ENCODE measurements around the gene CTAG1A. TPM values are rescaled to one million over a fixed set of nuclear protein-coding genes. Genes with fewer than 3 reads are reported as not detected.
A peak's percentile ranks its signal among the peaks of the same experiment; 100 is the strongest.
"Not testable (repeated sequence)": the region's sequence is repeated elsewhere in the genome, so short reads cannot be mapped to it uniquely, and the experiment has no call there.

CTAG1A gene
- total RNA-seq: not detected in 2 replicates

DNA sequence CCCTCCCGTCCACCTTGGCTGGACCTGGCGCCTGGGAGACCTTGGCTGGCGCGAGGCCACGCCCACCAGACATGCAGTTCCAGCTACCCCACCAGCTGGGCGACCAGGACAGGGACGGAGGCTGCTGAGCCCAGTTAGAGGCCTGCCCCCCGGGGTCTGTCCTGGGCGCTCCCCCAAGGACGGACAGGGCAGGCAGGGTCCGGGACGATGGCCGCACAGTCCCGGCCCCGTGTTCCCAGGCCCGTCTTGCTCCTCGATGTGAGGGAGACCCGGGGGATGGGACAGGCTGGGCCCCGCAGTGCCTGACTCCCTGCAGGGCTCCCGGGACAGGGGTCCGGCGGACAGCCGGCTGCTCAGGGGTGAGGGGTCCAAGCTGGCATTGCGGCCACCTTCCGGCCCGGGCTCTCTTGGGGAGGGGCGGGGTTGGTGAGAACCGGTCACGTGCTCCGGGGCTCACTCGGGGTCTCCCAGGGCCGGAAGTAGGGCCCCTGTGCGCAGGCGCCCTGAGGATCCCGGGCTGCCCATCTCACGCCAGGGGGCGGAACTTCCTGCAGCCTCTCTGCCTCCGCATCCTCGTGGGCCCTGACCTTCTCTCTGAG, at the start of gene CTAG1A:
CTAG1A (plus strand) TSS at position 549 of the 599 bp plus-strand sequence. CDS start 74 bp downstream, outside the sequence.
- H3K27ac Mint-ChIP-seq; H3K36me3 Mint-ChIP-seq (ENCODE audit: low read depth); H3K27me3 Mint-ChIP-seq (ENCODE audit: low read depth); DNase-seq (ENCODE audit: low spot score); H3K4me1 Mint-ChIP-seq (ENCODE audit: low read depth); H3K4me3 Mint-ChIP-seq (ENCODE audit: low read depth); H3K9me3 Mint-ChIP-seq; intact Hi-C loops (cut with micrococcal nuclease): not testable (repeated sequence)

DNA sequence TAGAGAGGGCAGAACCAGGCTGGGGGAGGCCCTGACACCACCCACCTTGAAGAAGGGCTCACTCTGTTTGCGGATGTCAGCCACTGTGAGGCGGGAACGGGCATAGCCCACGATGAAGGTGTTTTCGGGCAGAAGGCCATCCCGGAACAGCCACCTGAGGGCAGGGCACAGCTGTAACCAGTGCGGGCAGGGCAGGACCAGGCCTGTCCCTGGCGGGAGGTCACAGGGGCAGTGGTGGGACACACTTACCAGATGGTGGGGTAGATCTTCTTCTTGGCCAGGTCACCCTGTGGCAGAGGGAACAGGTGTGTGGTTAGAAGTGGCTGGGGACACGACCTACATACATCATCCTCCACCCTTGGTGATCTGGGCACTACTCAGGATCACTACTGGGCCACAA, 49.0 kb upstream of the CTAG1A start:
- H3K27ac Mint-ChIP-seq: no peak overlapping the region
- no peak overlapping the region for H3K4me3 Mint-ChIP-seq (ENCODE audit: low read depth)
- no peaks in the 10 kb centered on the region for H3K9me3 Mint-ChIP-seq
- peaks cover 18% of the 10 kb centered on the region for H3K36me3 Mint-ChIP-seq (ENCODE audit: low read depth)
- intact Hi-C loops (cut with micrococcal nuclease): no loop called here
- no peak for DNase-seq (ENCODE audit: low spot score)
- H3K27me3 Mint-ChIP-seq (ENCODE audit: low read depth): no peaks in the 10 kb centered on the region
- peaks cover 6% of the 10 kb centered on the region for H3K4me1 Mint-ChIP-seq (ENCODE audit: low read depth)

DNA sequence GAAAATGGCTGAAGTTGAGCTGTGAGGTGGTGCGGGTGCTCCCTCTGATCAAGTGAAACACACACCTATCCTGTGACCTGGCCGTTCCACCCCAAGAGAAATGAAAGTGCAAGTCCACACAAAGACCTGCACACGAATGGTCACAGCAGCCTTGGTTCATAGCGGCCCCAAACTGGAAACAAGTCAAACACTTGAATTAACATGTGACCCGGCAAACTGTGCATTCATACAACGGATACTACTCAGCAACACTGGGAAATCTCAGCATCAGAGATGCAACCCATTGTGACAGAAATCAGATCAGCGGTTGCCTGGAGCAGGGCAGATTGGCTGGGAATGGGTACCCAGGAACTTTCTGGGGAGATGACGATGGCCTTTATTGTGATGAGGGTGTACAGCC, 45.9 kb upstream of the CTAG1A start:
- no peaks in the 10 kb centered on the region for H3K27me3 Mint-ChIP-seq (ENCODE audit: low read depth)
- no peaks in the 10 kb centered on the region for H3K9me3 Mint-ChIP-seq

DNA sequence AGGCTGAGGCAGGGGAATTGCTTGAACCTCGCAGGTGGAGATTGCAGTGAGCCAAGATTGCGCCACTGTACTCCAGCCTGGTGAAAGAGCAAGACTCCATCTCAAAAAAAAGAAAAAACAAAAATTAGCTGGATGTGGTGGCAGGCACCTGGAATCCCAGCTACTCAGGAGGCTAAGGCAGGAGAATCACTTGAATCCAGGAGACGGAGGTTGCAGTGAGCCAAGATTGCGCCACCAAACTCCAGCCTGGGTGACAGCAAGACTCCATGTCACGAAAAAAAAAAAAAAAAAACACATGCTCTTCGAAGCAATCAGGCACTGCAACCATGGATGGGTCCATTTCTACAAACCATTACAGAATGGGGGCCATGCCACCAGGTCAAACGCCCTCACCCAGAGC, 44.6 kb upstream of the CTAG1A start:
- peaks cover 16% of the 10 kb centered on the region for H3K36me3 Mint-ChIP-seq (ENCODE audit: low read depth)

More for the DNA sequence above, 45.9 kb upstream of the CTAG1A start:
- H3K36me3 Mint-ChIP-seq (ENCODE audit: low read depth): peaks cover 16% of the 10 kb centered on the region
- intact Hi-C loops (cut with micrococcal nuclease): no loop called here
- no peak overlapping the region for H3K27ac Mint-ChIP-seq
- DNase-seq (ENCODE audit: low spot score): no peak
- H3K4me3 Mint-ChIP-seq (ENCODE audit: low read depth): no peak overlapping the region
- peaks cover 16% of the 10 kb centered on the region for H3K4me1 Mint-ChIP-seq (ENCODE audit: low read depth)

GRCh38 chrX:154540897-154541535, 43.9 kb upstream of the CTAG1A start:
- Mint-ChIP-seq H3K9me3 (no peaks in the 10 kb centered on the region), H3K4me3 (ENCODE audit: low read depth) (no peak overlapping the region), H3K4me1 (ENCODE audit: low read depth) (peaks cover 18% of the 10 kb centered on the region), H3K27ac (peak overlapping the region; percentile 84), H3K27me3 (ENCODE audit: low read depth) (no peaks in the 10 kb centered on the region), H3K36me3 (ENCODE audit: low read depth) (peaks cover 21% of the 10 kb centered on the region)
- intact Hi-C loops (cut with micrococcal nuclease): no loop called here
- DNase-seq (ENCODE audit: low spot score): no peak

More for the DNA sequence above, 44.6 kb upstream of the CTAG1A start:
- H3K4me1 Mint-ChIP-seq (ENCODE audit: low read depth): peaks cover 18% of the 10 kb centered on the region
- H3K9me3 Mint-ChIP-seq; intact Hi-C loops (cut with micrococcal nuclease); H3K4me3 Mint-ChIP-seq (ENCODE audit: low read depth); H3K27me3 Mint-ChIP-seq (ENCODE audit: low read depth); DNase-seq (ENCODE audit: low spot score); H3K27ac Mint-ChIP-seq: not testable (repeated sequence)

DNA sequence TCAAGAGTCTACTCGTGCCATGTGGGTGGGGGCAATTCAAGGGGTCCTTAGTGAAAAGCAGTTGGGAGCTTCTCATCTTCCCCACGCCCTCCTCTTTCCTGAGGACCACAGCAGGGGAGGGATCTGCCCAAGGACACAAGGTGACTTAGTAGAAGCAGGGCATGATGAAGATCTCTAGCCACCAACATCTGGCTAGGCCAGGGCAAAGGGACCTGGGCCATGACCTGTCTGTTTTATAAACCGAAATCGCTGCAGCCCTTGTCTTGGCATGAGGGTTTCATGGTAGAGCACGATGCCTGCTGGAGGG, 43.4 kb upstream of the CTAG1A start:
- Mint-ChIP-seq H3K4me3 (ENCODE audit: low read depth) (no peak overlapping the region), H3K27ac (peak overlapping the region; percentile 84), H3K36me3 (ENCODE audit: low read depth) (peaks cover 22% of the 10 kb centered on the region)

DNA sequence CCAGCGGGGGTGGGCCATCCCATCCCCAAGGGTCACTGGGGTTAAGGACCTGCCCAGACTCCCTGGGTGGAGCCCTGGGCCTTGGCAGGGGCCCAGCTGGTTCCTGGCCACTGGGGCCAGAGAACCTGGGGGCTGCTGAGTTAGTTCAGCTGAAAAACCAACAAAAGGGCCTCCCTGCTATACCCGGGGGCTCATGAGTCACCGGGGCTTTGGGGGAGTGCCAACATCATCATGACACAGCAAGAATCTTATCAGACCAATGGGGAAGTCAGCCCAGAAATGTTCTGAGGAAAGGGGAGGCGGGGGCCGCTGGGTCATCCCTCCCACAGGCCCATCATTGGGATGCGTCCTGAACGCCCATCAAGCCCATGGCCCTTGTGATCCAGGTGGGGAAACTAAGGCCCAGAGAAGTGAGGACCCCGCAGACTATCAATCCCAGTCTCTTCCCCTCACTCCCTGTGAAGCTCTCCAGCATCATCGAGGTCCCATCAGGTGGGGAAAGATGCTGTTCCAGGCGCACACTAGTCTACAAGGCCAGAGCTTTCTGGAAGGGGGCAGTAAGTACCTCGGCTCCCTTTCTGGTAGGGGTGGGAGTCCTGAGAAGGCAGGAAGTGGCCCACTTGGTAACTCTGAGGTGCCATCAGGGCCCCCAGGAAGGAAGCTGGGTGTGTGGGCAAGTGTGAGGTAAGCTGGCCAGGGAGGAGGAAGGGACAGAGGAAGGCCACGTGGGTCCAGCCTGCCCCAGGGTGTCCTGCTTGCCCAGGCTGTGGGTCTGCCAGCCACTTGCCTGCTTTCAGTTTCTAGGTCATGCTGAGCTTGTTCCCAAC, 42.8 kb upstream of the CTAG1A start:
- DNase-seq (ENCODE audit: low spot score): no peak
- intact Hi-C loops (cut with micrococcal nuclease): no loop called here
- Mint-ChIP-seq H3K4me3 (ENCODE audit: low read depth) (peak overlapping the region; percentile 70), H3K27ac (peak overlapping the region; percentile 84), H3K4me1 (ENCODE audit: low read depth) (peaks cover 20% of the 10 kb centered on the region), H3K36me3 (ENCODE audit: low read depth) (peaks cover 22% of the 10 kb centered on the region), H3K9me3 (no peaks in the 10 kb centered on the region), H3K27me3 (ENCODE audit: low read depth) (no peaks in the 10 kb centered on the region)

More for the DNA sequence above, 43.4 kb upstream of the CTAG1A start:
- Mint-ChIP-seq H3K4me1 (ENCODE audit: low read depth) (peaks cover 20% of the 10 kb centered on the region), H3K9me3 (no peaks in the 10 kb centered on the region), H3K27me3 (ENCODE audit: low read depth) (no peaks in the 10 kb centered on the region)
- intact Hi-C loops (cut with micrococcal nuclease): no loop called here
- no peak for DNase-seq (ENCODE audit: low spot score)

DNA sequence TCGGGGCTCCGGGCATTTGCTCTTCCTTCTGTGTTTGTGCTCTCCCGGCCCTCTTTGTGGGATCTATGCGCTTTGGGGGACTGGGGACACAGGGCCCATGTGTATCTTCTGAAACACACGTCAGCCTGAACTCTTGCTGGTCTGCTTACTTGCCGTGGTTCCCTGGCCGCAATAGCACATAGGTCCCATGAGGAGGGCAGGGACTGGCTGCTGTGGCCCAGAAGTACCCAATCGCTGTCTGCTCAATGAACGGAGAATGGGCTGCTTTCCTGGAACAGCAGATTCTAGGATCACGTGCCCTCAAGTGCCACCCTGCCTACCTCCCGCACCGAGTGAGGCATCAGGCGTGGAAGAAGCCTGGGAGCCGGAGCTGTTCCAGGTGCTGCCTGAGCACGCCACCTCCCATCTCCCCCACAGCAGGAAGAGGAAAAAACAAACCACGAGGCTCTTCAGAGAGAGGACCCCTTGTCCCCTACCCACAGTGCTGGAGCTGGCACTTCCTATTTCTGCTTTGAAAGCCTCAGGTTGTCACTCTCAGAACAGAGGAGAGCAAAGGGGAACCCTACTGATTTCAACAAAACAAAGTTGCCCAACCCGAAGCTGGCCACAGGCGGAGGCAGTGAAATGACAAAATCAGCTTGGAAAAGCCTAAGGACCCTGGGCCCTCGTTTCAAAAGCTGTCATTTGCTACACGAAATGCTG, 42.1 kb upstream of the CTAG1A start:
- peaks cover 23% of the 10 kb centered on the region for H3K36me3 Mint-ChIP-seq (ENCODE audit: low read depth)
- intact Hi-C loops (cut with micrococcal nuclease): no loop called here
- no peaks in the 10 kb centered on the region for H3K9me3 Mint-ChIP-seq
- DNase-seq (ENCODE audit: low spot score): no peak
- H3K4me3 Mint-ChIP-seq (ENCODE audit: low read depth): peak overlapping the region; percentile 70
- H3K27me3 Mint-ChIP-seq (ENCODE audit: low read depth): no peaks in the 10 kb centered on the region
- H3K27ac Mint-ChIP-seq: peak overlapping the region; percentile 84
- H3K4me1 Mint-ChIP-seq (ENCODE audit: low read depth): peaks cover 18% of the 10 kb centered on the region

- H3K4me1 Mint-ChIP-seq (ENCODE audit: low read depth): peaks cover 27% of the 10 kb centered on the region
- no peaks in the 10 kb centered on the region for H3K9me3 Mint-ChIP-seq
- DNase-seq (ENCODE audit: low spot score): no peak
Measured at GRCh38 chrX:154545673-154546274, 39.2 kb upstream of the CTAG1A start.

GRCh38 chrX:154546354-154547244, 38.3 kb upstream of the CTAG1A start, which contains the start of gene G6PD:
G6PD (minus strand) TSS chrX:154546846; CDS start chrX:154546155, 691 bp downstream.
- peak within 1 kb of the TSS; percentile 95 for H3K27ac Mint-ChIP-seq
- intact Hi-C loops (cut with micrococcal nuclease): no loop called here
- H3K9me3 Mint-ChIP-seq: no peaks in the 10 kb centered on the region
- DNase-seq (ENCODE audit: low spot score): peak; percentile 74
- peaks cover 38% of the 10 kb centered on the region for H3K36me3 Mint-ChIP-seq (ENCODE audit: low read depth)
- peak within 1 kb of the TSS; percentile 94 for H3K4me3 Mint-ChIP-seq (ENCODE audit: low read depth)
- H3K4me1 Mint-ChIP-seq (ENCODE audit: low read depth): peaks cover 29% of the 10 kb centered on the region
- H3K27me3 Mint-ChIP-seq (ENCODE audit: low read depth): no peaks in the 10 kb centered on the region

More at GRCh38 chrX:154545673-154546274, 39.2 kb upstream of the CTAG1A start:
- Mint-ChIP-seq H3K27ac (peak overlapping the region; percentile 12), H3K36me3 (ENCODE audit: low read depth) (peaks cover 34% of the 10 kb centered on the region), H3K27me3 (ENCODE audit: low read depth) (no peaks in the 10 kb centered on the region), H3K4me3 (ENCODE audit: low read depth) (peak overlapping the region; percentile 73)
- intact Hi-C loops (cut with micrococcal nuclease): no loop called here

DNA sequence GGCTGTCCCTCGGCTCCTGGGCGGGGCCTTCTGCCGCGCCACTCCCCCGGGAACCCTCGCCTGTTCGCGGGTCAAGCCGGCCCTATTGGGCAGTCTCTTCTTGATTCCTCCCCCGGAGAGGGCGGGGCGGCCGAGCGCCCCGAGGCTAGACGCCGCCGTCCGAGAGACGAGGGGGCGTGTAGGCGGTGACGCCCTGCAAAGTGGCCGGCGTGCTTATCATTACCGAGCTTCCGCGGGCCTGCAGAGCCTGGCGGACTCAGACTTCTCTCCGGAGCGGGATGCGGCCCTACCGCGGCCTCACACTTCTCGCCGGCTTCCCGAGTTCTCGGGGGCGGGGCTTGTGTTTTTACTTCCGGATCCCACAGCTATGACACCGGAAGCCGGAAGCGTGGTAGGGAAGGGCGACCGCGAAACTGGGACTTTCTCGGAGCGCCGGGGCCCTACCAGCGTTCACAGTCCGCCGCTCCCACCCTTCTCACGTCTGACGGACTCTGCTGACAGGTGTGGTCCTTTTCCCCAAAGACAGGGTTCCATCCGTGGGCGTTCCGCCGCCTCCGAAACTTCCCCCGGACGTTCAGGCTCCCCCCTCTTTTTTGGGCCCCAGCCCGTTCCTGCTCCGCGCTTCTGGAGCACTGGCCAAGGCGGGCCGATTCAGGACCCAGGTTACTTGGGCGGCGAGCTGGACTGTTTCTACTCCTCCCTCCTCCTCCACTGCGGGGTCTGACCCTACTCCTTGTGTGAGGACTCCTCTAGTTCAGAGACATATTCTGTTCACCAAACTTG, 37.5 kb upstream of the CTAG1A start, which contains the start of gene IKBKG:
IKBKG (plus strand) TSS at position 376 of the 783 bp plus-strand sequence. CDS start 4,383 bp downstream, outside the sequence.
- H3K4me1 Mint-ChIP-seq (ENCODE audit: low read depth): peaks cover 24% of the 10 kb centered on the region
- H3K4me3 Mint-ChIP-seq (ENCODE audit: low read depth): peak within 1 kb of the TSS; percentile 94
- intact Hi-C loops (cut with micrococcal nuclease): no loop called here
- H3K36me3 Mint-ChIP-seq (ENCODE audit: low read depth): peaks cover 44% of the 10 kb centered on the region
- no peaks in the 10 kb centered on the region for H3K27me3 Mint-ChIP-seq (ENCODE audit: low read depth)
- peak within 1 kb of the TSS; percentile 95 for H3K27ac Mint-ChIP-seq
- peak; percentile 86 for DNase-seq (ENCODE audit: low spot score)
- no peaks in the 10 kb centered on the region for H3K9me3 Mint-ChIP-seq

Measured in activated T-helper 2 cell treated with anti-CD3 and anti-CD28 coated beads, Interferon-gamma antibody, Interleukin-2, Interleukin-4, amounts not matched to agents 10 μg/mL and 5 μg/mL and 100 μg/mL, durations not matched to agents 14 hours and 24 hours and 36 hours (primary cell).